ENCODE measurements around the gene GSTO1.

Gene GSTO1

GRCh38 chr10:104300002-104300735 lies 45.5 kb downstream of the GSTO1 start:
- Histone ChIP-seq H3K9ac (ENCODE audit: low read depth, low read length) (no peak overlapping the region), H3K4me3 (ENCODE audit: low read depth, low read length) (no peak overlapping the region), H3K36me3 (ENCODE audit: control insufficient read depth, insufficient read depth, low read length) (no peaks in the 10 kb centered on the region), H3K4me1 (ENCODE audit: control insufficient read depth, insufficient read depth, low read length) (no peaks in the 10 kb centered on the region), H3K27me3 (ENCODE audit: control insufficient read depth, insufficient read depth, low read length) (no peaks in the 10 kb centered on the region), H3K9me3 (ENCODE audit: control insufficient read depth, insufficient read depth, low read length) (peaks cover 6% of the 10 kb centered on the region)

GRCh38 chr10:104300736-104301292 lies 46.1 kb downstream of the GSTO1 start:
- Histone ChIP-seq H3K9ac (ENCODE audit: low read depth, low read length) (no peak overlapping the region), H3K4me1 (ENCODE audit: control insufficient read depth, insufficient read depth, low read length) (no peaks in the 10 kb centered on the region), H3K9me3 (ENCODE audit: control insufficient read depth, insufficient read depth, low read length) (peaks cover 6% of the 10 kb centered on the region), H3K27me3 (ENCODE audit: control insufficient read depth, insufficient read depth, low read length) (no peaks in the 10 kb centered on the region), H3K36me3 (ENCODE audit: control insufficient read depth, insufficient read depth, low read length) (no peaks in the 10 kb centered on the region), H3K4me3 (ENCODE audit: low read depth, low read length) (no peak overlapping the region)

- H3K4me1 ChIP-seq (ENCODE audit: control insufficient read depth, insufficient read depth, low read length): no peaks in the 10 kb centered on the region
Observed at GRCh38 chr10:104301907-104302690, 47.4 kb downstream of the GSTO1 start.

GRCh38 chr10:104303594-104304355 lies 49.1 kb downstream of the GSTO1 start:
- no peaks in the 10 kb centered on the region for H3K36me3 ChIP-seq (ENCODE audit: control insufficient read depth, insufficient read depth, low read length)
- no peaks in the 10 kb centered on the region for H3K4me1 ChIP-seq (ENCODE audit: control insufficient read depth, insufficient read depth, low read length)
- no peak overlapping the region for H3K4me3 ChIP-seq (ENCODE audit: low read depth, low read length)

More at GRCh38 chr10:104301907-104302690, 47.4 kb downstream of the GSTO1 start:
- no peaks in the 10 kb centered on the region for H3K27me3 ChIP-seq (ENCODE audit: control insufficient read depth, insufficient read depth, low read length)
- H3K36me3 ChIP-seq (ENCODE audit: control insufficient read depth, insufficient read depth, low read length): no peaks in the 10 kb centered on the region
- no peak overlapping the region for H3K4me3 ChIP-seq (ENCODE audit: low read depth, low read length)
- no peak overlapping the region for H3K9ac ChIP-seq (ENCODE audit: low read depth, low read length)
- H3K9me3 ChIP-seq (ENCODE audit: control insufficient read depth, insufficient read depth, low read length): peaks cover 6% of the 10 kb centered on the region

GRCh38 chr10:104304356-104304745 lies 49.7 kb downstream of the GSTO1 start:
- Histone ChIP-seq H3K27me3 (ENCODE audit: control insufficient read depth, insufficient read depth, low read length) (no peaks in the 10 kb centered on the region), H3K4me3 (ENCODE audit: low read depth, low read length) (no peak overlapping the region), H3K9me3 (ENCODE audit: control insufficient read depth, insufficient read depth, low read length) (peaks cover 6% of the 10 kb centered on the region), H3K4me1 (ENCODE audit: control insufficient read depth, insufficient read depth, low read length) (no peaks in the 10 kb centered on the region), H3K9ac (ENCODE audit: low read depth, low read length) (no peak overlapping the region), H3K36me3 (ENCODE audit: control insufficient read depth, insufficient read depth, low read length) (no peaks in the 10 kb centered on the region)

More at GRCh38 chr10:104303594-104304355, 49.1 kb downstream of the GSTO1 start:
- Histone ChIP-seq H3K9ac (ENCODE audit: low read depth, low read length) (no peak overlapping the region), H3K9me3 (ENCODE audit: control insufficient read depth, insufficient read depth, low read length) (peaks cover 6% of the 10 kb centered on the region), H3K27me3 (ENCODE audit: control insufficient read depth, insufficient read depth, low read length) (no peaks in the 10 kb centered on the region)

GRCh38 chr10:104304927-104305326 lies 50.2 kb downstream of the GSTO1 start:
- H3K4me3 ChIP-seq (ENCODE audit: low read depth, low read length): no peak overlapping the region
- peaks cover 6% of the 10 kb centered on the region for H3K9me3 ChIP-seq (ENCODE audit: control insufficient read depth, insufficient read depth, low read length)
- H3K9ac ChIP-seq (ENCODE audit: low read depth, low read length): no peak overlapping the region
- no peaks in the 10 kb centered on the region for H3K4me1 ChIP-seq (ENCODE audit: control insufficient read depth, insufficient read depth, low read length)
- H3K27me3 ChIP-seq (ENCODE audit: control insufficient read depth, insufficient read depth, low read length): no peaks in the 10 kb centered on the region
- no peaks in the 10 kb centered on the region for H3K36me3 ChIP-seq (ENCODE audit: control insufficient read depth, insufficient read depth, low read length)

GRCh38 chr10:104306897-104307296 lies 52.2 kb downstream of the GSTO1 start:
- Histone ChIP-seq H3K9me3 (ENCODE audit: control insufficient read depth, insufficient read depth, low read length) (peaks cover 6% of the 10 kb centered on the region), H3K36me3 (ENCODE audit: control insufficient read depth, insufficient read depth, low read length) (no peaks in the 10 kb centered on the region), H3K9ac (ENCODE audit: low read depth, low read length) (no peak overlapping the region), H3K4me1 (ENCODE audit: control insufficient read depth, insufficient read depth, low read length) (no peaks in the 10 kb centered on the region), H3K27me3 (ENCODE audit: control insufficient read depth, insufficient read depth, low read length) (no peaks in the 10 kb centered on the region), H3K4me3 (ENCODE audit: low read depth, low read length) (no peak overlapping the region)

GRCh38 chr10:104307576-104308438 lies 53.1 kb downstream of the GSTO1 start:
- Histone ChIP-seq H3K27me3 (ENCODE audit: control insufficient read depth, insufficient read depth, low read length) (no peaks in the 10 kb centered on the region), H3K4me3 (ENCODE audit: low read depth, low read length) (no peak overlapping the region), H3K9ac (ENCODE audit: low read depth, low read length) (no peak overlapping the region), H3K4me1 (ENCODE audit: control insufficient read depth, insufficient read depth, low read length) (no peaks in the 10 kb centered on the region), H3K9me3 (ENCODE audit: control insufficient read depth, insufficient read depth, low read length) (peaks cover 6% of the 10 kb centered on the region), H3K36me3 (ENCODE audit: control insufficient read depth, insufficient read depth, low read length) (no peaks in the 10 kb centered on the region)

- H3K9ac ChIP-seq (ENCODE audit: low read depth, low read length): no peak overlapping the region
- H3K9me3 ChIP-seq (ENCODE audit: control insufficient read depth, insufficient read depth, low read length): peaks cover 6% of the 10 kb centered on the region
- H3K27me3 ChIP-seq (ENCODE audit: control insufficient read depth, insufficient read depth, low read length): no peaks in the 10 kb centered on the region
- no peaks in the 10 kb centered on the region for H3K4me1 ChIP-seq (ENCODE audit: control insufficient read depth, insufficient read depth, low read length)
- no peak overlapping the region for H3K4me3 ChIP-seq (ENCODE audit: low read depth, low read length)
- H3K36me3 ChIP-seq (ENCODE audit: control insufficient read depth, insufficient read depth, low read length): peaks cover 6% of the 10 kb centered on the region
Observed at GRCh38 chr10:104308439-104308903, 53.8 kb downstream of the GSTO1 start.

GRCh38 chr10:104309980-104310978 lies 55.6 kb downstream of the GSTO1 start:
- no peaks in the 10 kb centered on the region for H3K4me1 ChIP-seq (ENCODE audit: control insufficient read depth, insufficient read depth, low read length)
- H3K4me3 ChIP-seq (ENCODE audit: low read depth, low read length): no peak overlapping the region
- no peaks in the 10 kb centered on the region for H3K27me3 ChIP-seq (ENCODE audit: control insufficient read depth, insufficient read depth, low read length)
- no peaks in the 10 kb centered on the region for H3K9me3 ChIP-seq (ENCODE audit: control insufficient read depth, insufficient read depth, low read length)
- H3K9ac ChIP-seq (ENCODE audit: low read depth, low read length): no peak overlapping the region
- peaks cover 24% of the 10 kb centered on the region for H3K36me3 ChIP-seq (ENCODE audit: control insufficient read depth, insufficient read depth, low read length)
